OCI-LY3 (cell line): ENCODE measurements around the gene USP32.

Experiments
- H2AFZ ChIP-seq: fragments of 200-600, 300-600 bp; shearing (Covaris generic); 2 replicates; pipeline ENCODE4 v1.6.0; 2014; ENCODE audit warnings: antibody characterized with exemption, low read depth, low read length
- H3K27ac ChIP-seq: fragments of 200-600, 300-600 bp; sonication (generic); 2 replicates; pipeline ENCODE4 v1.5.1; 2014; ENCODE audit warnings: mild to moderate bottlenecking, low read length, moderate library complexity, mixed read lengths
- H3K27me3 ChIP-seq: fragments of 200-600, 300-600 bp; sonication (generic); 2 replicates; pipeline ENCODE4 v1.6.1; 2014; ENCODE audit warnings: low read depth, low read length, mixed read lengths
- H3K36me3 ChIP-seq: fragments of 200-600, 300-600 bp; sonication (generic); replicated peaks from 2 replicates; pipeline ENCODE3; 2014; ENCODE audit warnings: low read depth, low read length, mixed read lengths
- H3K4me1 ChIP-seq: fragments of 300-600, 200-600 bp; sonication (generic); 2 replicates; pipeline ENCODE4 v1.6.1; 2014; ENCODE audit warnings: low read length, mixed read lengths
- H3K4me2 ChIP-seq: fragments of 200-600, 300-600 bp; sonication (generic); 2 replicates; pipeline ENCODE4 v1.6.1; 2014; ENCODE audit warnings: low read length, mixed read lengths
- H3K4me3 ChIP-seq: fragments of 300-600, 200-600 bp; sonication (generic); 2 replicates; pipeline ENCODE4 v1.5.1; 2014; ENCODE audit warnings: antibody characterized with exemption, mild to moderate bottlenecking, low read length, moderate library complexity
- H3K79me2 ChIP-seq: fragments of 300-600, 200-600 bp; shearing (Covaris generic); 2 replicates; pipeline ENCODE4 v1.6.1; 2014; ENCODE audit warnings: mild to moderate bottlenecking, low read length, mixed read lengths
- H3K9ac ChIP-seq: fragments of 300-600, 200-600 bp; shearing (Covaris generic); 2 replicates; pipeline ENCODE4 v1.6.0; 2014; ENCODE audit warnings: mild to moderate bottlenecking, low read length, moderate library complexity
- H3K9me3 ChIP-seq: fragments of 200-600, 300-600 bp; shearing (Covaris generic); 2 replicates; pipeline ENCODE4 v1.6.1; 2014; ENCODE audit warnings: low read length, mixed read lengths; ENCODE audit not compliant: insufficient read depth
- H4K20me1 ChIP-seq: fragments of 200-600, 300-600 bp; sonication (generic); 2 replicates; pipeline ENCODE4 v1.6.1; 2016; ENCODE audit warnings: low read length, mixed read lengths; ENCODE audit not compliant: insufficient read depth
- CTCF ChIP-seq: fragments of 200-600, 300-600 bp; sonication (generic); IDR thresholded peaks from 2 replicates; pipeline ENCODE4 v1.5.1; 2014; ENCODE audit warnings: antibody characterized with exemption, low read length, low read depth
- EZH2phosphoT487 ChIP-seq: fragments of 200-600 bp; shearing (Covaris generic); IDR thresholded peaks from 2 replicates; pipeline ENCODE4 v1.6.1; 2018; ENCODE audit warnings: antibody characterized with exemption, mixed run types, low read depth

Gene USP32

GRCh38 chr17:60358606-60359225 lies 33.2 kb downstream of the USP32 start:
- peaks cover 3% of the 10 kb centered on the region; the same call in 1 of the 2 replicates for H4K20me1 ChIP-seq
- H3K9ac ChIP-seq = no peak overlapping the region
- no peak overlapping the region for H2AFZ ChIP-seq
- no peaks in the 10 kb centered on the region for H3K36me3 ChIP-seq
- peaks cover 6% of the 10 kb centered on the region; the same call in 1 of the 2 replicates for H3K79me2 ChIP-seq
- no peak overlapping the region for H3K27ac ChIP-seq
- no peaks in the 10 kb centered on the region for H3K27me3 ChIP-seq
- H3K4me2 ChIP-seq = no peak overlapping the region
- peaks cover 7% of the 10 kb centered on the region for H3K4me1 ChIP-seq
- TF ChIP-seq EZH2phosphoT487 (no peak), CTCF (no peak)
- no peak overlapping the region for H3K4me3 ChIP-seq
- no peaks in the 10 kb centered on the region for H3K9me3 ChIP-seq

- Histone ChIP-seq H2AFZ (no peak overlapping the region), H3K79me2 (peaks cover 12% of the 10 kb centered on the region; the same call in 1 of the 2 replicates), H3K4me3 (no peak overlapping the region), H3K4me1 (peaks cover 7% of the 10 kb centered on the region), H3K36me3 (no peaks in the 10 kb centered on the region), H4K20me1 (peaks cover 3% of the 10 kb centered on the region; the same call in 1 of the 2 replicates), H3K9me3 (no peaks in the 10 kb centered on the region), H3K9ac (no peak overlapping the region), H3K4me2 (no peak overlapping the region), H3K27ac (no peak overlapping the region), H3K27me3 (no peaks in the 10 kb centered on the region)
- no peak for TF ChIP-seq CTCF
- no peak for TF ChIP-seq EZH2phosphoT487
Measured at GRCh38 chr17:60356940-60357339, 35.0 kb downstream of the USP32 start.

- H3K79me2 ChIP-seq = peaks cover 12% of the 10 kb centered on the region; the same call in 1 of the 2 replicates
- H3K4me1 ChIP-seq = peaks cover 7% of the 10 kb centered on the region
- H3K36me3 ChIP-seq = no peaks in the 10 kb centered on the region
- no peak overlapping the region for H2AFZ ChIP-seq
- no peaks in the 10 kb centered on the region for H3K27me3 ChIP-seq
- no peaks in the 10 kb centered on the region for H3K9me3 ChIP-seq
- no peak overlapping the region for H3K4me3 ChIP-seq
- H3K9ac ChIP-seq = no peak overlapping the region
- no peak overlapping the region for H3K27ac ChIP-seq
- TF ChIP-seq CTCF = no peak
- TF ChIP-seq EZH2phosphoT487 = no peak
- H4K20me1 ChIP-seq = peaks cover 3% of the 10 kb centered on the region; the same call in 1 of the 2 replicates
- H3K4me2 ChIP-seq = no peak overlapping the region
Measured at GRCh38 chr17:60355663-60356594, 36.0 kb downstream of the USP32 start.

- Histone ChIP-seq H3K36me3 (no peaks in the 10 kb centered on the region), H3K79me2 (peaks cover 12% of the 10 kb centered on the region; the same call in 1 of the 2 replicates), H3K4me2 (no peak overlapping the region), H3K9ac (no peak overlapping the region), H3K27ac (no peak overlapping the region), H3K4me3 (no peak overlapping the region), H3K27me3 (no peaks in the 10 kb centered on the region), H4K20me1 (peaks cover under 1% of the 10 kb centered on the region; the same call in 1 of the 2 replicates), H3K9me3 (no peaks in the 10 kb centered on the region), H3K4me1 (peaks cover 7% of the 10 kb centered on the region), H2AFZ (no peak overlapping the region)
- TF ChIP-seq EZH2phosphoT487 = no peak
- no peak for TF ChIP-seq CTCF
Measured at GRCh38 chr17:60354223-60354622, 37.7 kb downstream of the USP32 start.
